GM21786 (cell line): ENCODE results near the gene SHOC2.

Experiments used
- ATAC-seq: cut with Tn5 transposase; IDR thresholded peaks from one replicate; pipeline ENCODE4 v1.9.1; 2021; ENCODE audit not compliant: unreplicated experiment

The SHOC2 gene

DNA sequence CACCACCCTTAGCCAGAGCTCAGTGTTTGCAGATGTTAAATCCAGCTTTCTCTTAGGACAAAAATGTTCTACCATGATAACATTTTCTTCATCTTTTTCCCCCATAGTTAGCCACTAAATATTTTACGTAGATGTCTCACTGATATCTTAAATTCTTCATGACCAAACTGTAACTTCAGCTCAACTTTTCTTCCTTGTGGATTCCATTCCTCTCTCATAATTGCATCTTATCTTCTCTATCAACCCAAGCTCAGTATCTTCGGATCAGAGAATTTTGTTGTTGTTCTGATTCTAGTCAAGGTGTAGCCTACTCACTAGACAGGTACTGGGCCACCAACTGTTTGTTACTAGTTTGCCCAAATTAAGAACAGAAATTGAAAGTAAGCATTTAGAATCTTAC lies 60.2 kb downstream of the SHOC2 start:
- ATAC-seq: no peak

DNA sequence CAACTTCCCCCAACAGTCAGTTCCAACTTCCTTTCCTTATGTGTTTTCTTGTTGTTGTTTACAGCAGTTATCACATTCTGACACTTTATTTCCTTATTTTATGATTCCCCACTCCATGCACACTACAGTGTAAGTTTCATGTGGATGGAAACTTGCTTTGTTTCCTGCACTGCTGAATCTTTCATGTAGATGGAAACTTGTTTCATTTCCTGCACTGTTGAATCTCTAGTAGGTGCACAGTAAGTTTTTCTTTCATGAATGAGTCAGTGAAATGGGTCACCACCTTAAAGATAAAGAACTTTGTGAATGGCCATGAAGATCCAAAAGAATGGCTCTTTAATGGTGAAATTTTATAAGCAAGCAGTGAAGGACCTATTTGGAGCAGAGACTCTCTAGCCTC lies 61.4 kb downstream of the SHOC2 start:
- no peak for ATAC-seq

- no peak for ATAC-seq
Observed at GRCh38 chr10:110983466-110983865, 64.1 kb downstream of the SHOC2 start.

DNA sequence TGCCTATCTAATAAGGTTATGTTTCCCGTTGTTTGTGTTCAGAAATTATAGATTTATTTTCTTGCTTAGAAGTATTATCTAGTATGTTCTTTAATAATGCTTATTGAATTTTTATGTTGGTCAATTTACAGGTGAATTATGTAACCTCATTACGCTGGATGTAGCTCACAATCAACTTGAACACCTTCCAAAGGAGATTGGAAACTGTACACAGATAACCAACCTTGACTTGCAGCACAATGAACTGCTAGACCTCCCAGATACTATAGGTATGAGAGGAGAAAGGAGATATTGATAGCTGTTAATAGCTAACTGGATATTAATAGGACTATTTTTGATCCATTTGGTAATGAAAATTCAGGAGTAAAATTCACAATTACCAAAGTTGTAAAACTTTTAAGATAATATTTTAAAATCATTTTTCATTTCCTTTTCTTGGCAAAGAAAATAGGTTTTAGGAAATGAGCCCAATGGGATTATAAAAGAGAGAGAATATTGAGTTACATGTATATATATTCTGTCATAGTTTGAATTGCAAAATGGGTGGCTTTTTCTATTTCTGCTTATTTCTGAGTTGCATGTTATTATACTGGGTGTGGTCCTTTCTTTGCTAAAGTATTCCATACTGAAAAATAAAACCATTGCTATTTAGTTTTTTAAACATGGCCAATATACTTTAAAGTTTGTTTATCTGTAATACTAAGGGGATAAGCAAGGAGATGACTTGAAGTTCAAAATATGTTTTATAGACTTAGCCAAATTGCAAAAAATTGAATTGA lies 66.3 kb downstream of the SHOC2 start:
- no peak for ATAC-seq

GRCh38 chr10:110989016-110989415 lies 69.6 kb downstream of the SHOC2 start:
- no peak for ATAC-seq

DNA sequence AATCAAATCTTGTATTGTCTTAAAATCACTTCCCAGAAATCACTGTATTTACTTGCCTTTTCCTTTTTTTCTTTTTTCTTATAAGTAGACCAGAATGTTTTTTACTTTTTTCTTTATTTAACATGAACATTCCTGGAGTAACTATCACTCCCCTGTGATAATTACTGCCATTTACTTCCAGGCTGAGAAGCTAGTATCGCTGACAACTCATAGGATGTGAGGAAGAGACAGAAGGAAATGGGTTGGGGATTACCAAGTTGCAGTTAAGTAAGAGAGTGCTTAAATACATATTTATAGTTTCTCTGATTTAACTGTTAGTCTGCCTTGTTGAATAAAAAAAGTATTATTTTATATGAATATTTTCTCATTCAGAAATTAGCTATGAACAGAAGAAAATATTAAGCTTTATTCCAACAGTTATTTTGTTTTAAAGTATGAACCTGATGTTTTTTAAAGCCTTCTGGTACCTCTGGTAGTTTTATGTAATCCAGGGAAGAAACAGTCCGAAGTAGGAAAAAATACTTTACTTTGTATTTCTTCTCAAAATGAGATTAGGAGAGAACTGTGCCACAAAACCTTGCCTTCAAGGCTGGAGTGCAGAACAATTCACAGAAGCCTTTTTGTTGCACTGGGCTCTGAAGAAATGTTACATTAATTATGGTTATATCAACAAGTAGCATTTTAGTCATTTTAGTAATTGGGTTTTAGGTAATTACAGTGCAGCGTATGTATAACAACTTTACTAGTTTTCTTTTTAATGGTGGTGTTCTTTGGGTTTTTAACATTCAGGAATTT lies 72.8 kb downstream of the SHOC2 start:
- ATAC-seq: no peak

DNA sequence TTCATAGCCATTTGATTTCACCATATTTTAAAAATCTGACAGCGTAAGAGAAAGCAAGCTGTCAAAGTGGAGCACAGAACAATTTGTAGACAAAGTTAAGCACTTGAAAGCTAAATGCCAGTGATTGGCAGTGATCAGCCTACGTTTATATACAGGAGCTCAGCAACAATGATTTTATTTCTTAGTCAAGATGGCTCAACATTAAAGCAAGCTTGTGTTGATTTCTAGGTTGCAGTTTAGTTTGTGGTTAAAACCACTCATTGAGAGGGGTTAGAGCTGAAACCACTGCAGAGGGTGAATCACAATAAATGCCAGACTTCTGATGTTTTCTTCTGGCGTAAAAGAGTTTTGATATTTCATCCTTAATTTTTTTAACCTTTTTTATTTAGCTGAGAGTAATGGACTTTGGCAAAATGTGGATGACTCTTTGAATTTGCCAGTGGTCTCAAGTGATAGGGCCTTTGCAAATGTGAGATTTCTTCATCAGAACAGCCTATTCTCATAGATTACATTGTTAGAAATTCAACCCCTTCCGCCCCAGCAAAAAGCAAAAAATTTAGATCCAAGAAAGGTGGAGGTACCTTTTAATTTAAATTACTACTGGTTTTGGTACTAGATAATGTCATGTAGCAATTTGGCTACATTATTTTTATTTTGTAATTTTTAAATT lies 73.8 kb downstream of the SHOC2 start:
- peak; percentile 46 for ATAC-seq

DNA sequence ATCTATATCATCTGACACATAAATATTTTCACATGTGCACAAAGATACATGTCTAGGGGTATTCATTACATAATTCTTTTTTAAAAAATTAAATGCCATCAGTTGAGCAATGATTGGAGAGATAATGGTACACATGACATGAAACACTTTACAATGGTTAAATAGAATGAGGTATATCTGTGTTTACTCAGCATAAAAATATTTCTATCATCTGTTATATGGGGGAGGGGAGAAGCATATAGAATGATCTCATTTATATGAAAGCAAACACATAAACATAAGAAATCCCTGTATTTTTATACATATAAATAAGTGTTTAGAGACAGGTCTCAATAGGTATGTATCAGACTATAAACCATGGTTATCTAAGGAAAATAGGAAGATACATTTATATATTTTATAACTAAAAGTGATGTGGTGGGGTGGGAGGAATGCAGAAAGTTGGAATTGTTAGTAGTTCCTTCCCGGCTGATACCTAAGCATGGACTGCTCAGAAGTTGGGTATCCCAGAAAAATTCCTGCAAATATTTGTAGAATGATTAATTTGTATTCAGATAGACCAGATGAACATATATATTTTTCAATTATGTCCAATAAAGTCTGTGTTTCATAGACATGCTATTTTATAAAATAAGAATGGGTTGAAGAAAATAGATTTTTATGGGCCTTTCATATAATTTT lies 75.1 kb downstream of the SHOC2 start:
- ATAC-seq: no peak

- ATAC-seq: no peak
Observed at GRCh38 chr10:110995301-110995700, 75.9 kb downstream of the SHOC2 start.

DNA sequence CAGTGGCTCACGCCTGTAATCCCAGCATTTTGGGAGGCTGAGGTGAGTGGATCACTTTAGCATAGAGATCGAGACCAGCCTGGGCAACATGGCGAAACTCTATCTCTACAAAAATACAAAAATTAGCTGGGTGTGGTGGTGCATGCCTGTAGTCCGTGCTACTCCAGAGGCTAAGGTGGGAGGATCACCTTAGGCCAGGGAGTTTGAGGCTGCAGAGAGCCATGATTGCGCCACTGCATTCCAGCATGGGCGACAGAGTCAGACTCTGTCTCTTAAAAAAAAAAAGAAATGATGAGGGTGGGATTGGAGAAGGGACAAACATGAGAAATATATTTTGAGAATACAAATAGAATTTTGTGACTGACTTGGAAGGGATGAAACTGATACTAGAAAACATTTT lies 76.9 kb downstream of the SHOC2 start:
- ATAC-seq: no peak

DNA sequence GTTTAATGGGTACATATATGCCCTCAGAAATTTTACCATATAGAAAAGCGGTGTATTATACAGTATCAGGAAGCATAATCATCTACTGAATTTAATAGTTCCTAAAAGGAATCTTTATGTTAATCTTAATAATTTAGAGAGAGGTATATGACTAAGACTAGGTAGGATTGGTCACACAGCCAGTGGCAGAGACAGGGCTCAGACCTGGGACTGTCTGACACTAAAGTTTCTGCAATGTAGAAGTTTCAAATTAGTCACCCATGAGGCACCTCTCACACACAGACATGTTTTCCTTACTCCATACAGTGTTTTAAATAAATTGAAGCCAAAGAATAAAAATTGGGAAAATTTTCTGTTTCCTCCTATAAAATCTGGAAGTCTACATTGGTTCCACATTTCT lies 84.6 kb downstream of the SHOC2 start:
- ATAC-seq: no peak

- no peak for ATAC-seq
Observed at GRCh38 chr10:111007486-111007885, 88.1 kb downstream of the SHOC2 start.

DNA sequence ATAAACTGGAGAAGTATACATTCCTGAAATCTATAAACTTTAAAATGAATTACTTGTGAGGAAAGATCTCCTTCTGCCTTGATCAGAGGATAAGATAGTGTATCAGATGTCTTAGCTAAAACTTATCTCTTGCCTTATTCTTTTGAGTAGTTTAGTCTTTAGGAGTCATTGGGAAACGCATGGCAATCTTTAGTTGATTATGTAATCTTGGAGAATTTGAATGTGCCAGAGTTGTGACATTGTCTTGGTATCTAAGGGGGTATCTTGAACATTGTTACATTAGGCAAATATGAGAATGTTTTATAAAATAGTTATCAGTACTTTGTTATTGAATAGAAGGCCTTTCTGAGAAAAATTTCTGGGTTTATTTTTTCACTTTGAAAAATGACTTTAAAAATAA lies 95.8 kb downstream of the SHOC2 start:
- no peak for ATAC-seq

DNA sequence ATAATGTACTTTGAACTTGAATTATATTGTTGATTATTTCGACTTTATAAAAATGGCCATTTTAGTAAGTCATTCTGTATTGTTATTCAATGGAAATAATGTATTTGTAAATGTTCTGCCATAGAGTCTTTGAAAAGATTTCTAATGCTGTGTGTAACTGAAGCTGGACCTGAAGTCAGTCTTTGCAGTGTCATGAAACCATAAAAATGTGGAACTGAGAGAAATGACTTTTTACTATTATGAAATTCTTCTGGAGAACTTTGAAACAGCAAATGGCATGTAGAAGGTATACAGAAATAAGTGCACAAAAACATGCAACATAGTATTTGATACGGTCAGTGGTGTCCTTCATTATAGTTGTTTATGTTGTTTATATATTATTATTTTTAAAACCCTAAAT lies 97.7 kb downstream of the SHOC2 start:
- no peak for ATAC-seq

- no peak for ATAC-seq
Observed at GRCh38 chr10:111018021-111018420, 98.6 kb downstream of the SHOC2 start.

DNA sequence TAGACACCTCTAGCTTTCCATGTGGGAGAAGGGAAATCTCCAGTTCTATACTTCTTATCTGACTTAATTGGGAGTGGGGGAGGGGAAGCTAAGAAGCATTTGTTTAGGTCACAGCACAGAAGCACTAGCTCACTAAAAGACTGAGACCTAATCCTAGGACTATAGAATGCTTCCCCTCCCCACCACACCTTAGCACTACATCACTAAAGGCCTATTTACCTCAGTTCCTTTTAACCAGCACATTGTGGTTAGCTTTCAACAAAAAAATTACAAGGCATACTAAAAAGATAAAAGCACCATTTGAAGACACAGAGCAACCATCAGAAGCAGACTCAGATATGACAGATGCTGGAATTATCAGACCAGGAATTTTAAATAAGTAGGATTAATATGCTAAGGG lies 103.7 kb downstream of the SHOC2 start:
- ATAC-seq: no peak

DNA sequence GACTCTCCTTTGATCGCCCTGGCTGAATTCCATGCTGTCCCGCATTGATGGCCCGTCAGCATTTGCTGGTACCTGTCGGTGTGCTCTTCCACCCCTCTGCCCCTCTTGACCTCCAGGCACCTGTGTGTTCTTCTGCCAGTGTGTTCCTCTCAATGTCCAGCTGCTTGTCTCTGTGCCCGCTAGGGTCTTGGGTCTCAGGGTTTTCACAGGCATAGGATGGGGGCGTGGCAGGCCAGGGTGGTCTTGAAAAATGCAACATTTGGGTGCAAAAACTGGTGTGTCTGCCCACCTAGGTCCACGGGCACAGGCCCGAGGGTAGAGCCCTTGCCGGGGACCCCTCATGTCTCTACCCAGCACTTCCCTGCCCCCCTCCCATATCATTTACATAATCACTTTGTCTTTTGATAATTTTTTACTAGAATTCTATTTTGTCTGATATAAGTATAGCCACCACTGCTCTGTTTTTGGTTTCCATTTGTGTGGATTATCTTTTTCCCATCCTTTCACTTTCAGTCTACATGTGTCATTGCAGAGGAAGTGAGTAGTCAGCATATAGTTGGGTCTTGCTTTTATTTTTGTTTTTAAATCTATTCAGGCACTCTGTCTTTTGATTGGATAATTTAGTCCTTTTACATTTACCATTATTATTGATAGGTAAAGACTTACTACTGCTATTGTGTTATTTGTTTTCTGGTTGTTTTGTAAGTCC lies 110.8 kb downstream of the SHOC2 start:
- peak; percentile 60 for ATAC-seq

GRCh38 chr10:111034598-111035310 lies 115.3 kb downstream of the SHOC2 start:
- ATAC-seq: no peak

DNA sequence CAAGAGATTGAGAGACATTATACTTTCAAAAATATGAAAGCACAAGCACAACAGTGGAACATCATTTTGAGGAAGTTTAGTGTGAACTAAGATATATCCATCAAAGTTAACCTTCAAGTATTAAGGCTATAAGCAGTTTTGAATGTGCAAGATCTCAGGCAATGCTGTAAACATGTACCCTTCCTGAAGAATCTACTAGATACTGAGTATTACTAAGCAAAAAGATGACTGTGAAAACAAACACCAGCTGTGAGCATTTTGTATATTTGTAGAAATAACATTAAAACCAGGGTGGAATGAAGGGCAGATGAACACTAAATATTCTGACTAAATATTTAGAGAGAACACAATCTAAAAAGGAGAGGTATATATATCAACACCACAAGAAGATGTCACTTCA lies 116.1 kb downstream of the SHOC2 start:
- no peak for ATAC-seq

DNA sequence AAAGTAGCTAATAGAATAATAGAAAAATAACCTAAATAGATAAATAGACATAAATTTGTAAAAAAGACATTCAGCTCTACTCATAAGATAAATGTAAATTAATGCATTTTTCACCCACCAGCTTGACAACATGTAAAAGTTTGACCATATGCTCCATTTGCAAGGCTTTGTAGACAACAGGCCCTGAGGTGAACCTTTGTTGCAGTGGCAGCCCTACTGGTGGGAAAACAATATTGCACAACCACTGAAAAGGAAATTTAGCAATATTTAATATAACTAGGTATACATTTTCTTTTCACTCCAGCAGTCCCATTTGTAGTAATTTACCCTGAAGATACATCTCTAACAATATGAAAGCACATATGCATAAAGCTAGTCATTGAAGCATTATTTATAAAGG lies 118.5 kb downstream of the SHOC2 start:
- no peak for ATAC-seq
